Measurements from ENCODE around the gene KLHL33. TPM values are rescaled to one million over a fixed set of nuclear protein-coding genes. Genes with fewer than 3 reads are reported as not detected.

The KLHL33 gene
- total and polyA plus RNA-seq, 2 donors (not counting 3 experiments of a cell fraction or from before 2014, with no cell fraction given) = not detected

DNA sequence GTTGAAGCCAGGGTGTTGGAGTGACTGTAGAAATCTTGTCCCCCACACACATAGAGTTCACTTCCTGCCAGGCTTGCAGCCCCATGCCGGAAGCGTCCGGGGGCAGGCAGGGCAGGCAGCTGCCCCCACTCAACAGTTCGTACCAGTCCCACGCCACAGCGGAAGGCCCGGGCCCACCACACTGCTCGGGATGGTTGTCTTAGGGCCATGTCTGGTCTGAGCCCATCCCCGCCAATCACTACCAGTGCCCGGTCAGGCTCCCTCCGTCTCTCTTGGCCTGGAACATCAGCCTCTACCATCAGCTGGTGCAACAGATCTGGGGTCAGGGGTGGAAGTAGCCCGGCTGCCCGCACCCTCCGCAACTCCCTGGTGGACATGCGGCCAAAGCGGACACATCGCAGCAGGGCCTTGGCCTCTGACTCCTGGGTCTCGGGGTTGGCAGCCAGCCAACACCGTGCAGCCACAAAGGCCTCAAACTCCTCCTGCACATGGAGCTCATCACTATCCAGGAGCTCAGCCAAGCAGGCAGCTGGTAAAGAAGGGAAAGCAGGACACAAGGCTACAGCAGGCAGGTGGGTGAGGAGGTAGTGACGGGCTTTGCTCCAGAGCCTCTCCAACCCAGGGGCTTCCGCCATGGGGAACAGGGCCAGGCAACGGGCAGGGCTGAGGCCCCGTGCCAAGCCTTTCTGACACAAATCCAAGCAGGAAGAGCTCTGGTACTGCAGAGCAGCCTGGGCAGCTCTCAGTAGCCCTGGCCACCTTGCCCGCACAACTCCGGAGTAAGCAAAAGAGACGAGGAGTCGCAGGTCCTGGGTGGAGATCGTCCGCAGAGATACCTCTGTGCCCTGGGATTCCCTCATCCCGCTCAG, 5.9 kb downstream of the KLHL33 start:
- FAIRE-seq = no peak
- TF ChIP-seq MAX (IDR thresholded peaks at IDR 0.05; ENCODE audit: insufficient read depth, insufficient read length) = no peak
- H3K36me3 ChIP-seq (ENCODE audit: control insufficient read depth in 2 of 2, extremely low read depth in 1 of 2, insufficient read depth in 2 of 2, low read length in 2 of 2) = no peaks in the 10 kb centered on the region
- H3K4me2 ChIP-seq (ENCODE audit: insufficient read depth, low read length) = no peak overlapping the region
- BruUV-seq (replicated peaks) = no TSS peak
- dilution Hi-C loops (cut with MboI; ENCODE audit: extremely low pct_ligation_motif_present, low sequenced_read_pairs) = no loop called here
- no peak for DNase-seq (ENCODE audit: low read depth, low spot score)
- no peaks in the 10 kb centered on the region for H4K20me1 ChIP-seq (replicated peaks; ENCODE audit: control insufficient read depth, extremely low read depth, insufficient read depth, low read length)
- H3K9me3 ChIP-seq (replicated peaks; ENCODE audit: control insufficient read depth, insufficient read depth, low read length) = no peaks in the 10 kb centered on the region
- no peak overlapping the region for H3K27ac ChIP-seq (ENCODE audit: insufficient read depth, low read depth, low read length)
- peaks cover 18% of the 10 kb centered on the region for H3K4me1 ChIP-seq (ENCODE audit: control insufficient read depth, extremely low read depth, insufficient read depth, low read length)
- no peaks in the 10 kb centered on the region for H3K79me2 ChIP-seq (ENCODE audit: control insufficient read depth, insufficient read depth, low read length)
- ChIA-PET POLR2A (no interaction called here), CTCF (interaction anchor here (0.6 to 2.6 kb wide), 3 partner anchors 14 to 36 kb away, joined by 3 to 7 read pairs (median 3); partner anchors contain the start of genes APEX1 and OSGEP)
- H2AFZ ChIP-seq (ENCODE audit: low read depth, low read length) = no peak overlapping the region
- H3K4me3 ChIP-seq (replicated peaks in 1 of 3; ENCODE audit: insufficient read depth in 1 of 3, low read depth in 1 of 3, low read length in 3 of 3) = no peak overlapping the region
- intact Hi-C loops (cut with micrococcal nuclease) = no loop called here
- H3K9me1 ChIP-seq (replicated peaks; ENCODE audit: control insufficient read depth, extremely low read depth, insufficient read depth, low read length) = no peaks in the 10 kb centered on the region
- peaks cover 0 to 5% of the 10 kb centered on the region in 2 experiments for H3K27me3 ChIP-seq (ENCODE audit: control insufficient read depth in 2 of 2, insufficient read depth in 2 of 2, low read length in 2 of 2)
- no peak overlapping the region for H3K9ac ChIP-seq (replicated peaks; ENCODE audit: extremely low read depth, insufficient read depth, low read length)

- FAIRE-seq (no peak), DNase-seq (ENCODE audit: low read depth, low spot score) (no peak)
- ChIA-PET POLR2A (no interaction called here), CTCF (interaction anchor here (0.8 kb wide), 1 partner anchor 13 kb away, joined by 4 read pairs; no protein-coding TSS in a partner anchor)
- BruUV-seq (replicated peaks) = no TSS peak
- H3K9me3 ChIP-seq (replicated peaks; ENCODE audit: control insufficient read depth, insufficient read depth, low read length) = no peaks in the 10 kb centered on the region
- H3K4me2 ChIP-seq (ENCODE audit: insufficient read depth, low read length) = no peak overlapping the region
- H3K9ac ChIP-seq (replicated peaks; ENCODE audit: extremely low read depth, insufficient read depth, low read length) = no peak overlapping the region
- no peak overlapping the region for H3K27ac ChIP-seq (ENCODE audit: insufficient read depth, low read depth, low read length)
- H2AFZ ChIP-seq (ENCODE audit: low read depth, low read length) = no peak overlapping the region
- H3K79me2 ChIP-seq (ENCODE audit: control insufficient read depth, insufficient read depth, low read length) = no peaks in the 10 kb centered on the region
- dilution Hi-C loops (cut with MboI; ENCODE audit: extremely low pct_ligation_motif_present, low sequenced_read_pairs) = no loop called here
- no peaks in the 10 kb centered on the region for H4K20me1 ChIP-seq (replicated peaks; ENCODE audit: control insufficient read depth, extremely low read depth, insufficient read depth, low read length)
- H3K9me1 ChIP-seq (replicated peaks; ENCODE audit: control insufficient read depth, extremely low read depth, insufficient read depth, low read length) = no peaks in the 10 kb centered on the region
- no peaks in the 10 kb centered on the region for H3K27me3 ChIP-seq (ENCODE audit: control insufficient read depth in 2 of 2, insufficient read depth in 2 of 2, low read length in 2 of 2)
- H3K4me3 ChIP-seq (replicated peaks in 1 of 3; ENCODE audit: insufficient read depth in 1 of 3, low read depth in 1 of 3, low read length in 3 of 3) = no peak overlapping the region
- intact Hi-C loops (cut with micrococcal nuclease) = no loop called here
- TF ChIP-seq FOS (IDR thresholded peaks at IDR 0.05; ENCODE audit: borderline replicate concordance, insufficient read depth, low read length) = no peak
- peaks cover 18% of the 10 kb centered on the region for H3K4me1 ChIP-seq (ENCODE audit: control insufficient read depth, extremely low read depth, insufficient read depth, low read length)
- no peaks in the 10 kb centered on the region for H3K36me3 ChIP-seq (ENCODE audit: control insufficient read depth in 2 of 2, extremely low read depth in 1 of 2, insufficient read depth in 2 of 2, low read length in 2 of 2)
These were observed 7.2 kb downstream of the KLHL33 start for GRCh38 chr14:20428802-20429201.
